ENCODE measurements around the gene OR5T2.

OR5T2 gene

GRCh38 chr11:56197367-56197766 lies 36.7 kb downstream of the OR5T2 start:
- ChIA-PET POLR2A (ENCODE audit: low non-redundant PET) (no interaction called here), CTCF (no interaction called here)
- no peak for TF ChIP-seq CTCF (conservative IDR thresholded peaks at IDR 0.05; ENCODE audit: low read depth)
- no peak overlapping the region for H3K27ac ChIP-seq
- no peak for DNase-seq (ENCODE audit: low spot score)

- no peak for DNase-seq (ENCODE audit: low spot score)
- no peak overlapping the region for H3K27ac ChIP-seq
- TF ChIP-seq CTCF (conservative IDR thresholded peaks at IDR 0.05; ENCODE audit: low read depth): no peak
- CTCF ChIA-PET: no interaction called here
- POLR2A ChIA-PET (ENCODE audit: low non-redundant PET): no interaction called here
These were observed 37.4 kb downstream of the OR5T2 start for GRCh38 chr11:56196705-56197104.

GRCh38 chr11:56188602-56189001 lies 45.5 kb downstream of the OR5T2 start:
- H3K27ac ChIP-seq: no peak overlapping the region
- CTCF ChIA-PET: no interaction called here
- no peak for TF ChIP-seq CTCF (conservative IDR thresholded peaks at IDR 0.05; ENCODE audit: low read depth)
- no peak for DNase-seq (ENCODE audit: low spot score)
- POLR2A ChIA-PET (ENCODE audit: low non-redundant PET): no interaction called here

- POLR2A ChIA-PET (ENCODE audit: low non-redundant PET): no interaction called here
- no peak overlapping the region for H3K27ac ChIP-seq
- no peak for DNase-seq (ENCODE audit: low spot score)
- TF ChIP-seq CTCF (conservative IDR thresholded peaks at IDR 0.05; ENCODE audit: low read depth): no peak
- CTCF ChIA-PET: no interaction called here
These were observed 50.6 kb downstream of the OR5T2 start for GRCh38 chr11:56183459-56183858.
